ENCODE measurements around the gene KPNB1.

- no peak for TF ChIP-seq RFX5 (IDR thresholded peaks at IDR 0.05; ENCODE audit: low read depth, low read length)
- no peak for TF ChIP-seq PAX8 (IDR thresholded peaks at IDR 0.05)
- TF ChIP-seq CTCF (IDR thresholded peaks at IDR 0.05 in 2 of 3, conservative IDR thresholded peaks at IDR 0.05 in 1 of 3; ENCODE audit: control insufficient read depth in 2 of 3, extremely low read depth in 1 of 3, insufficient read depth in 1 of 3, low read depth in 3 of 3, low read length in 3 of 3): no peak
- no peak for TF ChIP-seq EGR1 (IDR thresholded peaks at IDR 0.05; ENCODE audit: borderline replicate concordance in 1 of 2, low read depth in 2 of 2, low read length in 2 of 2)
- TF ChIP-seq MAX (IDR thresholded peaks at IDR 0.05; ENCODE audit: low read depth, low read length): no peak
- TF ChIP-seq POLR2AphosphoS5 (IDR thresholded peaks at IDR 0.05; ENCODE audit: low read length): no peak
- no peak for TF ChIP-seq POLR2A (IDR thresholded peaks at IDR 0.05; ENCODE audit: low read depth, low read length)
- TF ChIP-seq CEBPB (IDR thresholded peaks at IDR 0.05; ENCODE audit: borderline replicate concordance in 1 of 2, low read depth in 2 of 2, low read length in 2 of 2): no peak
Observed at GRCh38 chr17:47730681-47731080, 81.0 kb downstream of the KPNB1 start.

Measured in GM12878 (cell line).